Measurements from ENCODE around the gene XYLB. TPM values are rescaled to one million over a fixed set of nuclear protein-coding genes. Genes with fewer than 3 reads are reported as not detected.

XYLB gene
- total RNA-seq, 1 donor from 2014 or later, result 0.91 TPM

DNA sequence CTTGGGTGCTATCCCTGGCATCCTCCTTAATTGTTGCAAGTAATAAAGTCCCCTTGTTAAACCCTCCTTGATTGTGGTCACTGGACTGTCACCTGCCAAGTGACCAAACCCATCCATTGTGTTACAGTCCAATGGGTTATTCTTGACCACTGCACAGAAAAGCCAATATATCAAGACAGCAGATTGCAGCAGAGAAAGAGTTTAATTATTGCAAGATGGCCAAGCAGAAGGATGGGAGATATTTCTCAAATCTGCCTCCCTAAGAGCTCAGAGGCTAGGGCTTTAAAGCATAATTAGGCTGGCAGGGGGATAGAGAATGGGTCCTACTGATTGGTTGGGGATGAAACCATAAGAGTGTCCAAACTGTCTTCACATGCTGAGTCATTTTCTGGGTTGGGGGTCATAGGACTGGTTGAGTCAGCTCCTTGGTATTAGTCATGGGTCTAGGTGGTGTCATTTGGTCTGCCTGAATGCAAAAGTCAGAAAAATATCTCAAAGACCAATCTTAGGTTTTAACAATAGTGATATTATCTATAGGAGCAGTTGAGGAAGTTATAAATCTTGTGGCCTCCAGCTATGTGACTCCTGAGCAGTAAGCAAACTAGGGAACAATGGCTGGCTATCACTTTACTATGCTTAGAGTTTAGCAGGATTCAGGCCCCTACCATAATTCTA lies 19.1 kb upstream of the XYLB start:
- no peak overlapping the region for H3K4me3 ChIP-seq
- no peak for DNase-seq
- H3K9me3 ChIP-seq (replicated peaks), result peaks cover 1% of the 10 kb centered on the region
- no peaks in the 10 kb centered on the region for H3K36me3 ChIP-seq
- no peaks in the 10 kb centered on the region for H3K4me1 ChIP-seq
- TF ChIP-seq, protein P1, sequence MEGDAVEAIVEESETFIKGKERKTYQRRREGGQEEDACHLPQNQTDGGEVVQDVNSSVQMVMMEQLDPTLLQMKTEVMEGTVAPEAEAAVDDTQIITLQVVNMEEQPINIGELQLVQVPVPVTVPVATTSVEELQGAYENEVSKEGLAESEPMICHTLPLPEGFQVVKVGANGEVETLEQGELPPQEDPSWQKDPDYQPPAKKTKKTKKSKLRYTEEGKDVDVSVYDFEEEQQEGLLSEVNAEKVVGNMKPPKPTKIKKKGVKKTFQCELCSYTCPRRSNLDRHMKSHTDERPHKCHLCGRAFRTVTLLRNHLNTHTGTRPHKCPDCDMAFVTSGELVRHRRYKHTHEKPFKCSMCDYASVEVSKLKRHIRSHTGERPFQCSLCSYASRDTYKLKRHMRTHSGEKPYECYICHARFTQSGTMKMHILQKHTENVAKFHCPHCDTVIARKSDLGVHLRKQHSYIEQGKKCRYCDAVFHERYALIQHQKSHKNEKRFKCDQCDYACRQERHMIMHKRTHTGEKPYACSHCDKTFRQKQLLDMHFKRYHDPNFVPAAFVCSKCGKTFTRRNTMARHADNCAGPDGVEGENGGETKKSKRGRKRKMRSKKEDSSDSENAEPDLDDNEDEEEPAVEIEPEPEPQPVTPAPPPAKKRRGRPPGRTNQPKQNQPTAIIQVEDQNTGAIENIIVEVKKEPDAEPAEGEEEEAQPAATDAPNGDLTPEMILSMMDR (IDR thresholded peaks at IDR 0.05; ENCODE audit: borderline replicate concordance), result no peak
- intact Hi-C loops (cut with micrococcal nuclease), result no loop called here
- H3K27me3 ChIP-seq (ENCODE audit: low read depth), result peaks cover 11% of the 10 kb centered on the region
- no peak overlapping the region for H3K27ac ChIP-seq (replicated peaks)

DNA sequence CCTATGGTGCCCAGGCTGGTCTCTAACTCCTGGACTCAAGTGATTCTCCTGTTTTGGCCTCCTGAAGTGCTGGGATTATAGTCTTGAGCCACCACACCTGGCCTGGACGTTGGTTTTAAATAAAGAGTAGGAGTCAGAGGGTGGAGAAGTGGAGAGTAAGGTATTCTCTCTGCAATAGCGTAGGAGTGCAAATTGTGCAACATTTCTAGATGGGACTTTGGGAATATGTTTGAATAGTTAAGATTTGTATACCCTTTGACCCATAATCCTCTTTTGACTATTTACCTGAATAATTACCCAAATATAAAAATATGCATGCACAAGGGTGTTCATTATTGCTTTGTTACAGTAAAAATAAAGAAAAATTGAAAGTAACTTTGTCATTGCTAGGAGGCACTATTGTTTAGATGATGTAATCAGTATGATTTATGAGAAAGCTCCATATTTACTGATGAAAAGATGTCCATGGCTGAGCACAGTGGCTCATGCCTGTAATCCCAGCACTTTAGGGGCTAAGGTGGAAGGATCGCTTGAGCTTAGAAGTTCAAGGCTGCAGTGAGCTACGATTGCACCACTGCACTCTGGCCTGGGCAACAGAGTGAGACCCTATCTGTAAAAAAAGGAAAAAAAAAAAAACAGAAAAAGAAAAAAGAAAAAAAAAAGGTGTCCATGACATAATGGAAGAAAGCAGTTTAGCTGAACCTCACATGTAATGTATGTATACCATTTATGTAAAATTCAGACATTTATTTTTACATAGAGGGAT lies 15.1 kb upstream of the XYLB start:
- H3K4me1 ChIP-seq, result no peaks in the 10 kb centered on the region
- no peak overlapping the region for H3K27ac ChIP-seq (replicated peaks)
- DNase-seq, result no peak
- H3K4me3 ChIP-seq, result no peak overlapping the region
- no peaks in the 10 kb centered on the region for H3K9me3 ChIP-seq (replicated peaks)
- TF ChIP-seq, protein P1 (IDR thresholded peaks at IDR 0.05; ENCODE audit: borderline replicate concordance), result no peak
- peaks cover 5% of the 10 kb centered on the region for H3K27me3 ChIP-seq (ENCODE audit: low read depth)
- no peaks in the 10 kb centered on the region for H3K36me3 ChIP-seq
- intact Hi-C loops (cut with micrococcal nuclease), result no loop called here

DNA sequence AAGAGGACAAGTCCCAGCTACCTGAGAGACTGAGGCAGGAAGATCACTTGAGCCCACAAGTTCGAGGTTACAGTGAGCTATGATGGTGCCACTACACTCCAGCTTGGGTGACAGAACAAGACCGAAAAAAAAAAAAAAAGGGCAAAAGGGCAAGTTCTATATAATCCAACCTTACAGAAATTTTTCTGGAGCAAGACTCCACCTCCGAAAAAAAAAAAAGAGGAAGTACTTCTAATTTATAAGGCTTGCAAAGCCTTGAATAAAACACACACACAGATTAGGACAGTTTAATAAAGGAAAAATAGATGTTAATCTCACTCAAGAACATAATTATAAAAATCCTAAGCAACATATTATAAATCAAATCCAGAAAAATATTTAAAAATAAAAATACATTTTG lies 14.4 kb upstream of the XYLB start:
- no peaks in the 10 kb centered on the region for H3K27me3 ChIP-seq (ENCODE audit: low read depth)
- no peak overlapping the region for H3K4me3 ChIP-seq
- H3K27ac ChIP-seq (replicated peaks), result no peak overlapping the region
- no peaks in the 10 kb centered on the region for H3K36me3 ChIP-seq
- H3K4me1 ChIP-seq, result no peaks in the 10 kb centered on the region
- TF ChIP-seq, protein P1 (IDR thresholded peaks at IDR 0.05; ENCODE audit: borderline replicate concordance), result no peak
- intact Hi-C loops (cut with micrococcal nuclease), result no loop called here
- no peak for DNase-seq
- H3K9me3 ChIP-seq (replicated peaks), result no peaks in the 10 kb centered on the region

DNA sequence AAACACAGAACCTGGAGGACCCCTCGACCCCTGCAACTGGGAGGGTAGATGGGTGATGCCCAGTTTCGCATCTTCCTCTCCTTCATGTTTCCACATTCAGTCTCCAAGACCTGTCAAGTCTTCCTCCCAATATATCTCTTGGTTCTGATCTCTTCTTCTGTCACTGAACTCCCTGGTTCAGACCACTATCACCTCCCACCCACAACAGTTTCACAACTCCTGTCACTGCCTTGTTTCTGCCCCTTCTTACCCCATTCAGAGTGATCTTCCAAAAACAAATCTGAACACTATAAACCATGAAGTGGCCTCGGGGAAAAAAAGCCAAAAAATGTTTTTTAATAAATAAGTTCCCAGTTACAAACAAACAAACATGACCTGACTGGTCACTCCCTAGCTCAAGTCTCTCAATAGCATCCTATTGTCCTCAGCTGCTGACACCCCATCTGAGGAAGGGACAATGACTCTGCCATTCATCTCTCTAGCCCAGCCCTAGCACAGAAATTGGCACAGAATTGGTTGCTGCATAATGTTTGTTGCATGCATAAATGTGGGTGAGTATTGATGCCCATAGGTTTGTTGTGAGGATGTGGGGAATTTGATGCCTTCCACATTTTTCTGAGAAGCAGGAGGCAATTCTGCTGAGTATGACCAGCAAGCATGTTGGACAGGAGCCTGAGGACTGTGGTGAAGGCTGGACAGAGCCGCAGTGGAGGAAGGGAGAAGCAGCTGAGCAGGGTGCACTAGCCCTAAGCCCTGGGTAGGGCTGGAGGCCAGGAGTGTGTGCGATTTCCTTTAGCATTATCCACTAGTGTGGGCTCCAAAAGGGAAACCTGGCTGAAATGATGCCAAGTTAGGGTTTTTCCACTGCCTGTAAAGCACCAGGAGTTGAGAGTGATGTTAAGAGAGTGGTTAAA lies 12.2 kb upstream of the XYLB start:
- no peaks in the 10 kb centered on the region for H3K36me3 ChIP-seq
- intact Hi-C loops (cut with micrococcal nuclease), result no loop called here
- no peak overlapping the region for H3K4me3 ChIP-seq
- no peaks in the 10 kb centered on the region for H3K9me3 ChIP-seq (replicated peaks)
- no peak overlapping the region for H3K27ac ChIP-seq (replicated peaks)
- TF ChIP-seq, protein P1 (IDR thresholded peaks at IDR 0.05; ENCODE audit: borderline replicate concordance), result no peak
- DNase-seq, result no peak
- H3K27me3 ChIP-seq (ENCODE audit: low read depth), result no peaks in the 10 kb centered on the region
- H3K4me1 ChIP-seq, result no peaks in the 10 kb centered on the region

DNA sequence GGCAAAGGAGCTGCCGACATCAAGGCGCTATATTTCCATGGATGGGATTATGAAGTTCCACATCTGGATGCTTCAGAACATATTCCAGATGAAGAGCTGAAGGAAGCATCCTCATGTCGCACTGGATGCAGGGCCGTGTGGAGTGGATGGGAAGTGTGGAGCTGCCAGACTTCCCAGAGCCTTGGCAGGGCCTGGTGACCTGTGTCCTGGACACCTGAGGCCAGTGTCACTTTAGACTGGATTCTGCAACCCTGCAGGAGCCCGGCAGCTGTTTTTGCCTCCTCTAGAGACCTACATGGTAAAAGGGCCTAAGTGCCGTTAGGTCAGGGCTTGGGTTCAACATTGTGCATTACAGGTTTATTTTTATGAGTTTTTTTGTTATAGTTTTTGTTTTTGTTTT lies 11.3 kb upstream of the XYLB start:
- TF ChIP-seq, protein P1 (IDR thresholded peaks at IDR 0.05; ENCODE audit: borderline replicate concordance), result no peak
- intact Hi-C loops (cut with micrococcal nuclease), result no loop called here
- Histone ChIP-seq H3K27me3 (ENCODE audit: low read depth) (no peaks in the 10 kb centered on the region), H3K4me1 (no peaks in the 10 kb centered on the region), H3K4me3 (no peak overlapping the region), H3K27ac (replicated peaks) (no peak overlapping the region), H3K36me3 (no peaks in the 10 kb centered on the region), H3K9me3 (replicated peaks) (no peaks in the 10 kb centered on the region)
- DNase-seq, result no peak

All from left ventricle myocardium inferior (tissue), 1 donor.